PFSK-1 (cell line): ENCODE data around the gene MEF2C.

Experiments used
- POLR2AphosphoS5 ChIP-seq: IDR thresholded peaks from 2 replicates; pipeline ENCODE4 v1.6.1; 2012; ENCODE audit warnings: low read depth, mild to moderate bottlenecking, control low read depth, low read length, moderate library complexity
- SIN3A ChIP-seq: IDR thresholded peaks from 2 replicates; pipeline ENCODE4 v1.6.1; 2012; ENCODE audit warnings: mild to moderate bottlenecking, low read length, moderate library complexity, borderline replicate concordance; ENCODE audit not compliant: insufficient read depth
- TAF1 ChIP-seq: IDR thresholded peaks from 2 replicates; pipeline ENCODE4 v1.6.1; 2012; ENCODE audit warnings: low read length, control low read depth, borderline replicate concordance; ENCODE audit not compliant: insufficient read depth
- TF ChIP-seq, protein P1 (sequence below), 2 experiments: IDR thresholded peaks; 2 replicates each; pipeline versions ENCODE4 v1.6.1 to v1.8.0; 2011 to 2012; ENCODE audit warnings: low read depth in 2 of 2, low read length in 2 of 2, control low read depth in 1 of 2, inconsistent platforms in 1 of 2, mild to moderate bottlenecking in 1 of 2, moderate library complexity in 1 of 2; ENCODE audit not compliant: insufficient read depth in 1 of 2

DNA sequence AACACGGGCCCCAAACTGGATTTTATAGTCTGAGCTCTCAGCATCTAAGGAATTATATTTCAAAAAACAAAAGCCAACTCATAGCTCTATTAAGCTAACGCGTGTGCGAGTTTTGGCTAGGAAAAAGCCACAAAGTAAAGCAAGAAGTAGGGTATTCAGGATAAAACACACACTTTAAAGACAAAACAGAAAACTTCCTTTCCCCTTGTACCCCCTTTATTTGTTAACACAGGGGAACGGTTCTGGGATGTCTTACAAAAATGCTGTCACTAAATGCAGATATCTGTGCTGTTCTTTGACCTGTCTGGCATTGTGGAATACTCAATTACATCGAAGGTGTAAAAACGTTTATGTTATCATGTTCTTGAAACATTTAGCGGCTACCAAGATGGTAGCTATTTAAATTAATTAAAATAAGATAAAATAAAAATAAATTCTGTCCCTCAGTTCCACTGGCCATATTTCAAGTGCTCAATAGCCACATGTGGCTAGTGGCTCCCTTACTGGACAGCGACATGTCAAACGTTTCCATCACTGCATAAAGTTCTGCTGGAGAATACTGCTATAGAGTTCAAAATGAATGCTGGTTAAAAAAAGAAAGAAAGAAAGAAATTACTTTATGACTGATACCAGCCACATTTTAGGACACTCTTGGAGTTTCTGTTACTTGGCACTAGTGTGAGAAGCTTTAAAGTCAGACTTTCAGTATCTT, 7.2 kb upstream of the MEF2C start:
- no peak for TF ChIP-seq POLR2AphosphoS5
- TF ChIP-seq, protein P1, sequence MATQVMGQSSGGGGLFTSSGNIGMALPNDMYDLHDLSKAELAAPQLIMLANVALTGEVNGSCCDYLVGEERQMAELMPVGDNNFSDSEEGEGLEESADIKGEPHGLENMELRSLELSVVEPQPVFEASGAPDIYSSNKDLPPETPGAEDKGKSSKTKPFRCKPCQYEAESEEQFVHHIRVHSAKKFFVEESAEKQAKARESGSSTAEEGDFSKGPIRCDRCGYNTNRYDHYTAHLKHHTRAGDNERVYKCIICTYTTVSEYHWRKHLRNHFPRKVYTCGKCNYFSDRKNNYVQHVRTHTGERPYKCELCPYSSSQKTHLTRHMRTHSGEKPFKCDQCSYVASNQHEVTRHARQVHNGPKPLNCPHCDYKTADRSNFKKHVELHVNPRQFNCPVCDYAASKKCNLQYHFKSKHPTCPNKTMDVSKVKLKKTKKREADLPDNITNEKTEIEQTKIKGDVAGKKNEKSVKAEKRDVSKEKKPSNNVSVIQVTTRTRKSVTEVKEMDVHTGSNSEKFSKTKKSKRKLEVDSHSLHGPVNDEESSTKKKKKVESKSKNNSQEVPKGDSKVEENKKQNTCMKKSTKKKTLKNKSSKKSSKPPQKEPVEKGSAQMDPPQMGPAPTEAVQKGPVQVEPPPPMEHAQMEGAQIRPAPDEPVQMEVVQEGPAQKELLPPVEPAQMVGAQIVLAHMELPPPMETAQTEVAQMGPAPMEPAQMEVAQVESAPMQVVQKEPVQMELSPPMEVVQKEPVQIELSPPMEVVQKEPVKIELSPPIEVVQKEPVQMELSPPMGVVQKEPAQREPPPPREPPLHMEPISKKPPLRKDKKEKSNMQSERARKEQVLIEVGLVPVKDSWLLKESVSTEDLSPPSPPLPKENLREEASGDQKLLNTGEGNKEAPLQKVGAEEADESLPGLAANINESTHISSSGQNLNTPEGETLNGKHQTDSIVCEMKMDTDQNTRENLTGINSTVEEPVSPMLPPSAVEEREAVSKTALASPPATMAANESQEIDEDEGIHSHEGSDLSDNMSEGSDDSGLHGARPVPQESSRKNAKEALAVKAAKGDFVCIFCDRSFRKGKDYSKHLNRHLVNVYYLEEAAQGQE (IDR thresholded peaks at IDR 0.05; ENCODE audit: insufficient read depth in 1 of 2, low read depth in 2 of 2, low read length in 2 of 2), result no peak
- TF ChIP-seq SIN3A, result no peak
- no peak for TF ChIP-seq TAF1
